Tibial artery (tissue), 4 donors: ENCODE results near the gene KIRREL3.

Experiments used
- DNase-seq, 2 donors: peaks; one replicate each; pipeline ENCODE4 v3.0.0-alpha.2; 2019
- H3K27ac ChIP-seq, 2 donors: fragments of 200-600 bp; sonication (generic) in 1 of 2; 1 replicate in 1 of 2; 2 replicates in 1 of 2; pipeline ENCODE4 v1.5.1; 2018 to 2019; ENCODE audit warnings: mild to moderate bottlenecking in 1 of 2
- H3K27me3 ChIP-seq, 2 donors: fragments of 200-600 bp; sonication (generic) in 1 of 2; one replicate each; pipeline versions ENCODE4 v1.5.1 to v1.6.0; 2016 to 2019
- H3K36me3 ChIP-seq, 3 donors: fragments of 200-600 bp; sonication (generic) in 2 of 3; one replicate each; pipeline ENCODE4 v1.5.1; 2016 to 2019; ENCODE audit warnings: mild to moderate bottlenecking in 2 of 3
- H3K4me1 ChIP-seq, 4 donors: fragments of 200-600 bp; sonication (generic) in 2 of 4; 1 replicate in 3 of 4; 2 replicates in 1 of 4; pipeline ENCODE4 v1.5.1; 2016 to 2019
- H3K4me3 ChIP-seq, 2 donors: fragments of 200-600 bp; sonication (generic) in 1 of 2; 1 replicate in 1 of 2; 2 replicates in 1 of 2; pipeline ENCODE4 v1.5.1; 2018 to 2019; ENCODE audit warnings: mild to moderate bottlenecking in 2 of 2
- H3K9me3 ChIP-seq, 3 donors: fragments of 200-600 bp; sonication (generic) in 1 of 3; one replicate each; pipeline ENCODE4 v1.5.1; 2016 to 2019
- intact Hi-C: fragments of 100-400 bp; cut with DNase I; formaldehyde crosslinking; loops from one replicate; pipeline ENCODE4 v1.15.0; 2023; ENCODE audit warnings: low total_unique reads
- TF ChIP-seq, protein P1 (sequence below), 2 experiments: fragments of 200-600 bp in 1 of 2; fragments of 450-650 bp in 1 of 2; IDR thresholded peaks; one replicate each; pipeline ENCODE4 v1.5.1; 2017 to 2019; ENCODE audit warnings: antibody characterized with exemption in 2 of 2, mild to moderate bottlenecking in 1 of 2, moderate library complexity in 1 of 2

KIRREL3 gene

DNA sequence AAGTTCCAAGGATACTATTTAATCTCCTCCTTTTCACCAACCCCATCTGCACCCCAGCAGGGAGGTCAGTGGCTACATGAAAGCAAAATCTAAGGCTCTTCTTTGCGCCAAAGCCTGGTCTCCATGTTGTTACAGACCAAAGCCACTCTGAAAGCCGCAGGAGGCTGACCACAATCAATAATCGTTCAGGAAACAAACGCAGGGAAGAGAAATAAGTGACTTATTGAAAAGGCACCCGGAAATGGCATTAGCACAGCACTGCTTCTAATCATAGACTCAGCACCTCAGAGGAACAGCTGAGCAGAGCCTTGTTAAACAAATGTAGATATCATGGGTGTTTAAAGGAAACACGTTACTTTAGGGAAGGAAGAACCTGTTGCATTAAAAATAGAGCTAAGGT, 183.9 kb downstream of the KIRREL3 start:
- no peaks in the 10 kb centered on the region for H3K27me3 ChIP-seq
- H3K4me1 ChIP-seq: no peaks in the 10 kb centered on the region
- H3K36me3 ChIP-seq: no peaks in the 10 kb centered on the region
- no peaks in the 10 kb centered on the region for H3K9me3 ChIP-seq
- no peak for DNase-seq
- H3K4me3 ChIP-seq: no peak overlapping the region
- intact Hi-C loops: no loop called here
- H3K27ac ChIP-seq: no peak overlapping the region
- TF ChIP-seq, protein P1, sequence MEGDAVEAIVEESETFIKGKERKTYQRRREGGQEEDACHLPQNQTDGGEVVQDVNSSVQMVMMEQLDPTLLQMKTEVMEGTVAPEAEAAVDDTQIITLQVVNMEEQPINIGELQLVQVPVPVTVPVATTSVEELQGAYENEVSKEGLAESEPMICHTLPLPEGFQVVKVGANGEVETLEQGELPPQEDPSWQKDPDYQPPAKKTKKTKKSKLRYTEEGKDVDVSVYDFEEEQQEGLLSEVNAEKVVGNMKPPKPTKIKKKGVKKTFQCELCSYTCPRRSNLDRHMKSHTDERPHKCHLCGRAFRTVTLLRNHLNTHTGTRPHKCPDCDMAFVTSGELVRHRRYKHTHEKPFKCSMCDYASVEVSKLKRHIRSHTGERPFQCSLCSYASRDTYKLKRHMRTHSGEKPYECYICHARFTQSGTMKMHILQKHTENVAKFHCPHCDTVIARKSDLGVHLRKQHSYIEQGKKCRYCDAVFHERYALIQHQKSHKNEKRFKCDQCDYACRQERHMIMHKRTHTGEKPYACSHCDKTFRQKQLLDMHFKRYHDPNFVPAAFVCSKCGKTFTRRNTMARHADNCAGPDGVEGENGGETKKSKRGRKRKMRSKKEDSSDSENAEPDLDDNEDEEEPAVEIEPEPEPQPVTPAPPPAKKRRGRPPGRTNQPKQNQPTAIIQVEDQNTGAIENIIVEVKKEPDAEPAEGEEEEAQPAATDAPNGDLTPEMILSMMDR (IDR thresholded peaks at IDR 0.05): no peak

DNA sequence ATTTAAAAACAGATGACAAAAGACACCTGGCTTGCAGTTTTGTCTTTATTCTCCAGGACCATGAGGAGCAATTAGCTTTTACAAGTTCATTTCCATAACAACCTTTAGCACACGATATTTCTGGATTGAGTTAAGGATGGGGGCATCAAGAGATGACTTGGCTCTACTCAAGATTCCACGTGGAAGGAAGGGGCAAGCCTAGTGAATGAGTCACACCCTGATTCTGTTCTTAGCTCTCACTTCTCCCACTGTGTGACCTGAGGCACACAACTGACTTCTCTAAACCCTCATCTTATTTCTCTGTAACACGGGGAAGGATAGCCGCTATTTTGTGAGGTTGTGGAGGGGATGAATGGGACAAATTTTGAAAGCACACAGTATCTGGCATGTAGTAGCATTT, 185.5 kb downstream of the KIRREL3 start:
- no peaks in the 10 kb centered on the region for H3K36me3 ChIP-seq
- intact Hi-C loops: no loop called here
- H3K27me3 ChIP-seq: no peaks in the 10 kb centered on the region
- TF ChIP-seq, protein P1 (IDR thresholded peaks at IDR 0.05): no peak
- H3K4me3 ChIP-seq: no peak overlapping the region
- H3K9me3 ChIP-seq: no peaks in the 10 kb centered on the region
- H3K4me1 ChIP-seq: no peaks in the 10 kb centered on the region
- DNase-seq: no peak
- H3K27ac ChIP-seq: no peak overlapping the region

DNA sequence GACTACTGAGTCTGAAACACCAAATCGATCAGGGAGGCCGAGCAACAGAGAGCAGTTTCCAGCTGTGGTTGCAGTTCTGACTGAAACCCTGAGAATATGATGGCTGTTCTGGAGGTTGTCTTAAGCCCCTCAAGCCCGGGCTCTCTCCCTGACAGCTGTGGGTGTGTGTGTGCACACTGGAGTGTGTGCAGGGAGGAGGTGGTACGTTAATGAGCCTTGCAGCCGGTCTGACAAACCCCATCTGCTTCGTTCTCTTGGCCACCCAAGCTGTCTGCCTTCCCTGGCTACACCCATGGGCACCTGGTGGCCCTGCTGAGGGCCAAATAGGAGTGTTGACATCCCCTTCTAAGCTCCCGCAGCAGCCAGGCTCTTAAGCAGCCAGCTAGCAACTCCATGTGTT, 189.8 kb downstream of the KIRREL3 start:
- TF ChIP-seq, protein P1 (IDR thresholded peaks at IDR 0.05): no peak
- Histone ChIP-seq H3K4me1 (no peaks in the 10 kb centered on the region), H3K27me3 (no peaks in the 10 kb centered on the region), H3K27ac (no peak overlapping the region), H3K4me3 (no peak overlapping the region), H3K36me3 (no peaks in the 10 kb centered on the region), H3K9me3 (no peaks in the 10 kb centered on the region)
- intact Hi-C loops: no loop called here
- DNase-seq: no peak

DNA sequence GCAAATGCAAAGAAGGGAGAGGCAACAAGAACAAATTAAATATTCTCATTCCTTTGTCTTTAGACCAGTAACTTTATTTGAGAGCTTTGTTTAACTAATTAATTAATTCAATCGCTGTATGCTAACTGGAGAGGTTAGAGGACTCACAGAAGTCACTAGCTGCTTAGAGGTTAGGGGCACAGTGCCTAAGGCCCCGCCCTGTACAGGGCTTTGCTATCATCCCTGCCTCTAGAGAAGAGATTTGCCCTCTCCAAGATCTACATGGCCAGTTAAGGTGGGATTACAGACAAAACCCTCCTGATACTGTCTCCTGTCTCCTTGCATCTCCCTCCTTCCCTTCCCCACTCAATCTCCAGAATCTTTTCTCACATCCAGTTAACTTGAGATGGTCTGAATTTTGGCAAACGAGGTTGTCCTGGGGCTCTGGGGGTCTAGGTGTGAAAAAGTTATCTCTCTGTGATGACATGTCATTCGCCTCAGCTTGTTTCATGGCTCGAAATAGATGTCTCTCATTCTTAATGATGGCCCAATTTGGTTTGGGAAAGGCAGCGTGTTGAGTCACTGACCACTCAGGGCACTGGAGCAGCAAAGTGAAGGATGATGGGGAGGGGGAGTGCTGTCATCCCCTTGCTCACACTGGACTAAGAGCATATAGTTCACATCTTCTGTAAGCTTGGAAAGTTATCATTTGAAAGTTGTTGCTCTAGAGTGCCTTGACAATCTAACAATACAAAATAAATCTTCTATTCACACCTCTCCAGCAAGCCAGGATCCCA, 190.9 kb downstream of the KIRREL3 start:
- DNase-seq: no peak
- intact Hi-C loops: no loop called here
- H3K27me3 ChIP-seq: no peaks in the 10 kb centered on the region
- H3K4me1 ChIP-seq: no peaks in the 10 kb centered on the region
- H3K9me3 ChIP-seq: no peaks in the 10 kb centered on the region
- H3K27ac ChIP-seq: no peak overlapping the region
- no peak overlapping the region for H3K4me3 ChIP-seq
- no peaks in the 10 kb centered on the region for H3K36me3 ChIP-seq
- TF ChIP-seq, protein P1 (IDR thresholded peaks at IDR 0.05): no peak

DNA sequence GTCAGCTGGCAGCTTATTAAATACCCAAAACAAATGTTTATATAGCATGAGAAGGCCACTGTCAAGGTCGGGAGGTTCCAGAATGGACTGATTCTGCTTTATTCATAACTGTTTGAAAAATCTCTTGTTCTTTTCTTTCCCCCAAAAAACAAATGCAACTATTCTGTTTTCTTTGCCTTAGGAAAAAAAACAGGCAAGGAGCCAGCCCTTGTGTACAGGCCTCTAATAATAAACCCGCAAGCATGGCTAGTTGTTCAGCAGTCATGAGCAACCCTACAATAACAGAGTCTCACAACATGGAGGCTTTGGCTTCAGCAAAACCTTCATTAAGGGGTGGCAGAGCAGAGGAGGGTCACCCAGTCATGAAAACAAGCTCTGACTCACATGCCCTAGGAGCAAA, 191.7 kb downstream of the KIRREL3 start:
- Histone ChIP-seq H3K27ac (no peak overlapping the region), H3K4me1 (no peaks in the 10 kb centered on the region), H3K4me3 (no peak overlapping the region), H3K9me3 (no peaks in the 10 kb centered on the region), H3K27me3 (no peaks in the 10 kb centered on the region), H3K36me3 (no peaks in the 10 kb centered on the region)
- TF ChIP-seq, protein P1 (IDR thresholded peaks at IDR 0.05): no peak
- DNase-seq: no peak
- intact Hi-C loops: no loop called here
